ENCODE data around the gene ADGRE1.

The ADGRE1 gene

GRCh38 chr19:6873708-6874431 is 13.5 kb upstream of the ADGRE1 start:
- TF ChIP-seq NFRKB (IDR thresholded peaks at IDR 0.05) (no peak), ZNF384 (IDR thresholded peaks at IDR 0.05) (no peak), L3MBTL2 (conservative IDR thresholded peaks at IDR 0.05) (no peak), LEF1 (IDR thresholded peaks at IDR 0.05; ENCODE audit: borderline replicate concordance) (no peak), SP1 (IDR thresholded peaks at IDR 0.05) (no peak), ELF4 (IDR thresholded peaks at IDR 0.05) (no peak), FOXK2 (IDR thresholded peaks at IDR 0.05) (no peak), SUZ12 (IDR thresholded peaks at IDR 0.05) (no peak), FOXM1 (IDR thresholded peaks at IDR 0.05; ENCODE audit: borderline replicate concordance) (no peak), ARNT (IDR thresholded peaks at IDR 0.05) (no peak), CTBP1 (IDR thresholded peaks at IDR 0.05; ENCODE audit: borderline replicate concordance) (no peak), PKNOX1 (IDR thresholded peaks at IDR 0.05) (no peak), BHLHE40 (IDR thresholded peaks at IDR 0.05; ENCODE audit: borderline replicate concordance) (no peak)
- POLR2A ChIA-PET = no interaction called here
- DNase-seq (ENCODE audit: extremely low spot score) = no peak
- CTCF ChIA-PET = no interaction called here

- ChIA-PET POLR2A (no interaction called here), CTCF (no interaction called here)
- TF ChIP-seq TARDBP (IDR thresholded peaks at IDR 0.05) = no peak
- no peak for TF ChIP-seq SUZ12 (IDR thresholded peaks at IDR 0.05)
- TF ChIP-seq NFRKB (IDR thresholded peaks at IDR 0.05) = no peak
- no peak for TF ChIP-seq FOXM1 (IDR thresholded peaks at IDR 0.05; ENCODE audit: borderline replicate concordance)
- no peak for TF ChIP-seq BHLHE40 (IDR thresholded peaks at IDR 0.05; ENCODE audit: borderline replicate concordance)
- TF ChIP-seq CTBP1 (IDR thresholded peaks at IDR 0.05; ENCODE audit: borderline replicate concordance) = no peak
- TF ChIP-seq HDGF (IDR thresholded peaks at IDR 0.05; ENCODE audit: borderline replicate concordance) = no peak
- TF ChIP-seq ELF4 (IDR thresholded peaks at IDR 0.05) = no peak
- TF ChIP-seq SP1 (IDR thresholded peaks at IDR 0.05) = no peak
- no peak for TF ChIP-seq ZNF384 (IDR thresholded peaks at IDR 0.05)
- no peak for TF ChIP-seq FOXK2 (IDR thresholded peaks at IDR 0.05)
- no peak for TF ChIP-seq LEF1 (IDR thresholded peaks at IDR 0.05; ENCODE audit: borderline replicate concordance)
- TF ChIP-seq ARNT (IDR thresholded peaks at IDR 0.05) = no peak
- TF ChIP-seq PKNOX1 (IDR thresholded peaks at IDR 0.05) = no peak
- no peak for TF ChIP-seq FOXA1 (IDR thresholded peaks at IDR 0.05)
- no peak for TF ChIP-seq L3MBTL2 (conservative IDR thresholded peaks at IDR 0.05)
- no peak for DNase-seq (ENCODE audit: extremely low spot score)
Measured at GRCh38 chr19:6875218-6875617, 12.2 kb upstream of the ADGRE1 start.

GRCh38 chr19:6876748-6877147 is 10.6 kb upstream of the ADGRE1 start:
- ChIA-PET CTCF (no interaction called here), POLR2A (no interaction called here)
- TF ChIP-seq L3MBTL2 (conservative IDR thresholded peaks at IDR 0.05) (no peak), FOXA1 (IDR thresholded peaks at IDR 0.05) (no peak), LEF1 (IDR thresholded peaks at IDR 0.05; ENCODE audit: borderline replicate concordance) (no peak), FOXK2 (IDR thresholded peaks at IDR 0.05) (no peak), ELF4 (IDR thresholded peaks at IDR 0.05) (no peak), FOXM1 (IDR thresholded peaks at IDR 0.05; ENCODE audit: borderline replicate concordance) (no peak), PKNOX1 (IDR thresholded peaks at IDR 0.05) (no peak), TARDBP (IDR thresholded peaks at IDR 0.05) (no peak), CTBP1 (IDR thresholded peaks at IDR 0.05; ENCODE audit: borderline replicate concordance) (no peak), HDGF (IDR thresholded peaks at IDR 0.05; ENCODE audit: borderline replicate concordance) (no peak)
- no peak for DNase-seq (ENCODE audit: extremely low spot score)

- TF ChIP-seq L3MBTL2 (conservative IDR thresholded peaks at IDR 0.05) = no peak
- TF ChIP-seq NFRKB (IDR thresholded peaks at IDR 0.05) = no peak
- TF ChIP-seq SP1 (IDR thresholded peaks at IDR 0.05) = no peak
- no peak for TF ChIP-seq FOXK2 (IDR thresholded peaks at IDR 0.05)
- no peak for TF ChIP-seq ELF4 (IDR thresholded peaks at IDR 0.05)
- no peak for TF ChIP-seq TARDBP (IDR thresholded peaks at IDR 0.05)
- no peak for TF ChIP-seq FOXA1 (IDR thresholded peaks at IDR 0.05)
- TF ChIP-seq SUZ12 (IDR thresholded peaks at IDR 0.05) = no peak
- POLR2A ChIA-PET = no interaction called here
- CTCF ChIA-PET = no interaction called here
- DNase-seq (ENCODE audit: extremely low spot score) = no peak
Measured at GRCh38 chr19:6877766-6878165, 9.6 kb upstream of the ADGRE1 start.

GRCh38 chr19:6886277-6886897 is 992 bp upstream of the ADGRE1 start:
- ChIA-PET POLR2A (no interaction called here), CTCF (no interaction called here)
- TF ChIP-seq NFRKB (IDR thresholded peaks at IDR 0.05) (no peak), FOXM1 (IDR thresholded peaks at IDR 0.05; ENCODE audit: borderline replicate concordance) (no peak), ELF4 (IDR thresholded peaks at IDR 0.05) (no peak), FOXA1 (IDR thresholded peaks at IDR 0.05) (no peak), SP1 (IDR thresholded peaks at IDR 0.05) (no peak), PKNOX1 (IDR thresholded peaks at IDR 0.05) (no peak), LEF1 (IDR thresholded peaks at IDR 0.05; ENCODE audit: borderline replicate concordance) (no peak), FOXK2 (IDR thresholded peaks at IDR 0.05) (no peak), TARDBP (IDR thresholded peaks at IDR 0.05) (no peak), HDGF (IDR thresholded peaks at IDR 0.05; ENCODE audit: borderline replicate concordance) (no peak), CTBP1 (IDR thresholded peaks at IDR 0.05; ENCODE audit: borderline replicate concordance) (no peak), SUZ12 (IDR thresholded peaks at IDR 0.05) (no peak), ARNT (IDR thresholded peaks at IDR 0.05) (no peak), BHLHE40 (IDR thresholded peaks at IDR 0.05; ENCODE audit: borderline replicate concordance) (no peak), ZNF384 (IDR thresholded peaks at IDR 0.05) (no peak)
- DNase-seq (ENCODE audit: extremely low spot score) = no peak

Measured in HEK293T (cell line).